Right lung (tissue), 5 donors: ENCODE data around the gene SPTBN1. TPM values are rescaled to one million over a fixed set of nuclear protein-coding genes. Genes with fewer than 3 reads are reported as not detected.

Experiments
- DNase-seq, 2 donors: peaks; one replicate each; pipeline ENCODE4 v3.0.0-alpha.2; 2013
- polyA plus RNA-seq, 5 donors: library from polyadenylated mRNA; unstranded; fragments of 120-200 nt; gene quantifications; one replicate each; pipeline versions ENCODE4 v1.2.1 to v1.2.3, GENCODE V29; 2013; ENCODE audit warnings: inconsistent platforms in 1 of 5, low replicate concordance in 1 of 5; ENCODE audit not compliant: insufficient read length in 5 of 5, insufficient read depth in 1 of 5

Gene SPTBN1
- polyA plus RNA-seq, 5 donors, result 413 to 552 (median 522) TPM

DNA sequence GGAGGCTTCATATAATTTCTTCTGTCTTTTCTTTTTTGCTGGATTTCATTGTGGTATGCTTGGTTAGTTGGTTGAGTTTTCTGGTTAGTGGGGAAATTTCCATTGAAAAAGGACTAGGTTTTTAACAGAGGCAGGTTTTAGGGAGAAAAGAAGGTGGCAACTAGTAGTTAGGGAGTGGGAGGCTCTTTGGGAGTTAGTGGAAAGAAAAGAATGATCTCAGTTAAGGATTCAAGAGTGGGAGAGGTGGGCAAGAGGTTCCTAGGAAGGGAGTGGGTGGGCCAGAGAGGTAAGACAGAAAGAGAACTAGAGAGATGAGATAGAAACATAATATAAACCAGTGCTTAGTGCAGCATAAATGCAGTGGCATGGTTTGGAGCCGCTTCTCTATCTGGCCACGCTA, 96.9 kb downstream of the SPTBN1 start:
- DNase-seq, result no peak

DNA sequence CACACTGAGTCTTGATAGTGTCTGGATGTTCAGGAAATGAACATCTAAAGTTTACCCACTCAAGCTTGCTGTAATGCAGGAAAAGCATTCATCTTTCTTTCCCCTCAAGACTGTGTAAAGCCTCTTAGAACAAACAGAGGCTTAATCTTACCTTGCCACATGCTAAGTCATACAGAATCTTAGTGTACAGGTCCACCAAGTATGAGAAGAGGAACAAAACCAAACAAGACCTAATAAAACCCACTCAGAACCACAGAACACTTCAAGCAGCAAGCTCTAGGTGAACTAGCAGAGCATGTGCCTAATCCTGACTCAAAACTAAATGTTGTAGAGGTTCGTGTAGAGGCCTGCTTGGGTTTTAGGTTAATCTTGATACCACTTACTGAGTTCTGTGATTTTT, 97.6 kb downstream of the SPTBN1 start:
- DNase-seq, result no peak

DNA sequence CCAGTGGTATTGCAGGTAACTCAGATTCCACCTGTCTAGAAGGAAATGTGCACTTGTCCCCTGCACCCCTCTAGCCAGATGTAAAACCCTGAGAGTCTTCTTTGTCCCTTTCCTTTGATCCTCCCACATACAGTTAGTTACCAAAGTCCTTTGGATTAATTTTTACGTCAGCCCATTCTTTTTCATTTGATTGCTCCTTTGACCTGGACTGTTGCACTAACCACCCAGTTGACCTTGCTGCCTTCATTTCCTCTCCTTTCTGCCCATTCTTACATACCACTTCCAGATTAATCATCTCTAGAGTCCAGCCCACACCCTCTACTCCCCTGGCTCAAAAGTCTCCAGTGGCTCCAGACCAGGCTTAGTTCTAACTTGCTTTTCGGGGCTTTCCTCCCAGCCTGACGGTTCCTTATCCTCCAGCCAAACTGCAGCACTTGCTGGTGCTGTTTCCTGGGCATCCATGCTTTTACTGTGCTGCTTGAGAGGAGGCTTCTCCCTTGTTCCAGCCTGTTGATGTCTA, 99.3 kb downstream of the SPTBN1 start:
- DNase-seq, result no peak

DNA sequence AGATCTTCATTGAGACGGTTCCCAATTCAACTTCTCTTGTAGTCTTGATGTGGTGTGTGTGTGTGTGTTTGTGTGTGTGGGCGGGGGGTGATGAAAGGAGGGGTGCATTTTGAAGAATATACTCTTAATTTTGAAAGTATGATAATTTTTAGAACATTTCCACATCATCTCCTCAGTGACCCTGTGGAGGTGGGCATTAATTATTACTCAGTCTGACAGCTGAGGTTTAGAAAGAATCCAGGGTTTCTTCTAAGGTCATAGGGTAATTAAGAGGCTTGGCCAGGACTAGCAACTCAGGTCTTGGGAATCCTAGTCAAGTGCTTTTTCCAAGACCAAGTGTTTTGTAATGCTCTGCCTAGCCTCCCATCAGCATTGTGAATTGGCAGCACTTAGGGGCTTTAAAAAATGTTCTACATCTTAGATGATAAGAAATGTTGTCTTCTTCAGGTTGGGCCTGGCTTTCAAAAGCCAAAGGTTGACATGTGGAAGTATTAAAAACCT, 100.5 kb downstream of the SPTBN1 start:
- DNase-seq, result no peak

DNA sequence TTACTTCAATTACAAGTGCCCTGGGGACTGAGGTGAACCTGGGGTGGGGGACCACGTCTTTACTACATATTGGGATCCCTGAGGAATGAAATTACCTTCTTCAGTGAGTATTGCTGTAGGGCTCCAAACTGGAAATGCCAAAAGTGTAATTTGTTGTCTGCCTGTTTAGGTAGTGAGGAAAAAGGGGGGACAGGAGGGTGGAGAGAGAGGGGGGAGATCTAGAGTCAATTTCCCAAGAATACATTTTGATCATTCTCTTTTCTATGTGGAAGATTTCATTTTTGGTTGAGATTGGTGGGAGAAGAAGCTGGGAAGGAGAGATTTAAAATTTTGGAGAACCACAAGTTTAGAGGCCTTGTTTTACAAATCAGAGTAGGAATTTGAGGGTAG, 101.1 kb downstream of the SPTBN1 start:
- no peak for DNase-seq

DNA sequence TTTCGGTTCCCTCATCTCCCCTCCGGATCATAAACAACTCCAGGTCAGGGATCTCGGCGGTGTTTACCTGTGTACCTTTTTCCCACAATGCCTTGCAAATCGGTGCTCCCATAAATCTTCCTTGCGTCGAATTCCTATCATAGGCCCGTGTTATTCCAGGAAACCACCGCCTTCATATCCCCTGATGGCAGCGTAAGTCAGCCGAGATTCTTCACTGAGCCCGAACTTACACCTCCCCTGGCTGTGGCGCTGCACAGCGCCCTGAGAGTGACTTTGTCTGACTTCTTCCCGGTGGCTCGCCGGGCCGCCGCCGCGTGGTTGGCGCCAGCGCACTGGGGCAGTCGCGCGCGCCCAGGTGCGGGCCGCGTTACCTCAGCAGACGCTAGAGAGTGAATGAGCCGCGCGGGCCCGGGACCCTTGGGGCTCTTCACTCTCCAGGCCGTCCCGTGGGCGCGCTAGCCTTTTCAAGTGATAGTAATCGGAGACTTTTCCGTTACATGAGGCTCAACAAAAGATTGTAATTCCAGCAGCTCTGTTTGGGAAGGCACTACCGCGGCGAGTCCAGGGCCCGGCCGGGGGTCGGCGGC, 101.6 kb downstream of the SPTBN1 start:
- DNase-seq, result peak; percentile 44 to 49

DNA sequence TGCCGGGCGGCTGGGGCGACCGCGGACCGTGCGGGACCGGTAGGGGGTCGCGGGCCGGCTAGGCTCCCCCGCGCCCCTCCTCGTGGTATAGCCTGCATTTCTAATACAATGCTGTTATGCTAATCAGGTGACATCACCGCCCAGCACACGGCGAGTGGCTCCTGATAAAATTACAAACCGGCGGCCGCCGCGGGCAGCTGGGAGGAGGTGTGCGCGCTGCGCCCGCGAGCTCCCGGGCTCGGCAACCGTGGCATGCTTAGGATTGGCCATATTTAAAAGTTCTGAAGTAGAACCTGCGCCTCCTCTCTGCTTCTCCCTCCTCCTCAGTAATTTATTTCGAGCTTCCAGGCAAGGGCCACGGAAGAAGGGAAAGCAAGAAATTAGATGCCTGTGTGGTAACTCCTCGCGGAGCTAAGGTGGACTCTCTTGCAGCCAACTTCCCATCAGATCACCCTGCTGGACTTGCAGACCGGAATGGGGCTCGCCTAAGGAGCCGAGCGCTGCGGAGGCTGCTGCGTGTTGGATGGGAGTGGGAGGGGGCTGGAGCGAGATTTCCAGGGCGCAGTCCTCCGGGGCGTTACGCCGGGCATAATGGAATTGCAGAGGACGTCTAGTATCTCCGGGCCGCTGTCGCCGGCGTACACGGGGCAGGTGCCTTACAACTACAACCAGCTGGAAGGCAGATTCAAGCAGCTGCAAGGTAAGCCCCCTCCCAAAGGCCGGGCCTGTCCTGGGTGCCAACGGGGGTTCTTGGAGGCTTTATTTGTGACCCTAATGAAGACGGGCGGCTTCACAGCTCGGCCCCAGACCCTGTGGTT, 102.3 kb downstream of the SPTBN1 start:
- peak; percentile 45 to 60 for DNase-seq

DNA sequence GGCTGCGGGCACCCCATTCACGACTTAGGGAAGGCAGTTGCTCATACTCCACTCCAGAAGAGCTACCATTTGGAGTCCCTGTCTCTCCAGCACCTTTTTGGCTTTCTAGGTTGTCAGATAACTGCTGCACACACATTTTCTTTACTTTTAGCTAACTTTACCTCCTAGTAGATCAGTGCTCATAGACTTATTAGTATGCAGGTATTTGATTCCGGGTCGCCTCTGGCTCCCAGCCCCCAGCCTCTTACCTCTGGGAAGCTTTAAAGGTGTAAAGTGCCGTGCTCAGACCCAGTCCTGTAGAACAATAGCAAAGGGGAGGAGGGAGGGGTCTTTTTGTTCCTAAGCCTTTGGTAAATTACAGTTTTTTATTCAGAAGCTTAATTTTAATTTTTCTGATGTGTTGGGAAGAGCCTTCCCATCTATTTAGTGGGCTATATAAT, 102.9 kb downstream of the SPTBN1 start:
- no peak for DNase-seq

DNA sequence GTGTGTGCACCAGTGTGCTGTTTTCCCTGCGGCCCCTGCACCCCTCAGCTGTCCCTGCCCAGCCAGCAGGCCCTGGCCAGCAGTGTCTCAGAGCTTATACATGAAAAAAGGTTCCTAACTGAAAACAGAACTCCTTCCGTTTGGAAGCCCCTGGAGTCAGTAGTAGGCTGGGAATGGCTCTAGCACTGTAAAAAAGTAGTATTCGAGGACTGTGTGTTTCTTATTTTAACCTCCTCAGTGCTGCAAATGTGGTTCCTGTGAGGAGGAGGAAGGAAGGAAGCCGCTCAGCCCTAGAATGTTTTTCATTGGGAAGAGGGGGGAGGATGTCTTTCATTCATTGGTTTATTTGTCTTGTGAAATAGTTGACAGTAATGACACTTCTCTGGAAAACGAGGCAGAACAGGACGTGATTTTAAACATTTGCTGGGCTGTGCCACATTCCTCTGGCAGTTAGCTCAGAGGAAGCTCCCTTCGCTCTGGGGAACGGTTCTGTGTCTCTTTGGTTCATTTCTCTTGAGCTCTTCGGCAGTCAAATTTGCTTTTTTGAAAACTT, 103.5 kb downstream of the SPTBN1 start:
- peak; percentile 78 to 79 for DNase-seq

DNA sequence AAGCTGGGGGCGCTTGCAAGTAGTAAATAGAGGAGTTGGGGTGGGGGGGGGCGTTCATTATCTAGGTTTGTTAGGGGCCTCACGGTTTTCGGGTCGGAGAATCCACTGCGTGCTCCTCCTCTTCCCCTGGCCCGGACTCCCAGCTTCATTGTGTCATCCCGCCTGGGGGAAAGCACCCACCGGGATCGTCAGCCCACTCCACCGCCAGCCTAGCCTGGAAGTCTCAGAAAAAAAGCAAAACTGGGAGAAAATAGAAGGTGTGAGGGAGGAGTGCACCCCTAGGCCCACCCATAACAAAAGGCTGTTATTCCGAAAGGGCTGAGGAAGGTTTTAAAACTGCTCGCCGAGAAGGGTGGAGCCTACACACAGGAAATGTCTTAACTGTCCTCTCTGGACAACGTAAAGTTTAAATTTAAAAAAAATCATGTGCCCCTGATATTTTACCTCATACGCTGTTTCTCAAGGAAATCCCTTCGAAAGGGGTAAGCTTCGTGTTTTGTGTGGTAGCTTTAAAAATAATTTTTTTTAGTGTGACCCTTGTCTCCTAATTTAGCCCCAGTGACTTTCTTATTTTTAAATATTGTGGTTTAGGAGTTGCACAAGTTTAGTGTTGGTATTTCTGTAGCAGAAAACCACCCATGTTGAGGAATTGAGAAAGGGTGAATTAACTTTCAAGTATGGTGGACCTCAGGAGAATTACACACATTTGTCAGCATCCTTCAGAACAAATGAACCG, 104.2 kb downstream of the SPTBN1 start:
- peak; percentile 42 to 45 for DNase-seq

DNA sequence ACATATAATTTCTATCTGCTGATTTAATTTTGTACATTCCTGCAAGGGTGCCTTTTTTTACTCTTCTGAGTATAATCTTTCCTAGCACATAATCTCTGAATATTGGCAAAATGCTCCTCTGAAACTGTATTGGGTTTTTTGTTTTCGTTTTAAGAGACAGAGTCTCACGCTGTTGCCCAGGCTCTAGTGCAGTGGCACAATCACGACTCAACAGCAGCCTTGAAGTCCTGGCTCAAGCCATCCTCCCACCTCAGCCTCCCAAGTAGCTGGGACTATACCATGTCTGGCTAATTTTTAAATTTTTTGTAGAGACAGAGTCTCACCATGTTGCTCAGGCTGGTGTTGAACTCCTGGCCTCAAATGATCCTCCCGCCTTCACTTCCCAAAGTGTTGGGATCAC, 104.9 kb downstream of the SPTBN1 start:
- DNase-seq, result no peak

DNA sequence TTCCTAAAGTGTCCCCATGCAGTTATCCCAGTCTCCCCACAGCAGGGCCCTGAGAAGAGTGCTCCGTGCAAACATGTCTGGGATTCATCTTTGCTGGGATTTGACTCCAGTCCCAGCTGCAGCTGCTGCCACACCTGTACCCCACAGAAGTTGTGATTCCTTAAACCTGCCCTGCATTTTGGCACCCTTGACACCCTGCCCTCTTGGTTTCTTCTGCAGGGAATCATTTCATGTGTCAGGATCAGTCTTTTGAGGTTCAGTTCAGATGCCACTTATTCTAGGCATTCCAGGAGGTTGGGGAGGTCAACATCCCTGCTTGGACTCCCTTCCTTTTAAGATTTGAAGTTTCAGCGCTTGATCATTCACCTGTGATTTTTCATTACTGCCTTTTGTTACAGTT, 108.3 kb downstream of the SPTBN1 start:
- DNase-seq, result no peak

DNA sequence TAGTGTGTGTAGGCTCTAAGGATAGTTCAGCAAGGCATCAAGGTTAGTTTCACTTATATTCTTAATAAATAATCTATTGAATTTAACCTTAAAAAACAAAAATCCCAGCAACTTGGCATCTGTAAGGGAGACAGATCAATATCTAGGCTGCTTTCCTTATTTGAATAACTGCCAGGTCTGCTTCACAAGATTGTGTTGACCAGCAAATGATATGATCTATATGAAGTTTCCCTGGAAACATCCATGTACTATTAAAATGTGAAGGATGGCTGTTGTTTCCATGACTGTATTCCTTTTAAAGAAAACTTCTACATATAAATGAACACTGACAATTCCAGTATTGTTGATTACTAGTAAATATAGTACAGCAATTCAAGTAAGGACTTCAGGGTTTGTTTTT, 109.4 kb downstream of the SPTBN1 start:
- no peak for DNase-seq

DNA sequence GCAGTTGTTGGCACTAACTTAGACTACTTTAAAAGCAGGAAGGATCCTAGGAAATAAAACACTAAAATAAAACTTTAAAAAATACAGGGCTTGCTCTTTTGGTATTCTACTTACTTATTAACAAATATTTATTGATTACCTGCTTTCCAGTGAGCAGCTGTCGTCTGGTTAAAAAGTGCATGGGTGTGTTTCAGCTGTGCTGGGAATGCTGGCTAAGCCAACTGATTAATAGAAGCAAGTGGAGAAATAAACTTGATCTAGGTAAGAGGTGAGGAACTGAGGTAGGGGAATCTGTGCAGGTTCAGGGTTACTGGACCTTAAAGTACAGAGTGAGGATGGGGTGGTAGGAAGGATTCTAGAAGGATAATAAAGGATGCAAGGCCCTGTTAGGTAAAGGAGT, 110.8 kb downstream of the SPTBN1 start:
- DNase-seq, result no peak

DNA sequence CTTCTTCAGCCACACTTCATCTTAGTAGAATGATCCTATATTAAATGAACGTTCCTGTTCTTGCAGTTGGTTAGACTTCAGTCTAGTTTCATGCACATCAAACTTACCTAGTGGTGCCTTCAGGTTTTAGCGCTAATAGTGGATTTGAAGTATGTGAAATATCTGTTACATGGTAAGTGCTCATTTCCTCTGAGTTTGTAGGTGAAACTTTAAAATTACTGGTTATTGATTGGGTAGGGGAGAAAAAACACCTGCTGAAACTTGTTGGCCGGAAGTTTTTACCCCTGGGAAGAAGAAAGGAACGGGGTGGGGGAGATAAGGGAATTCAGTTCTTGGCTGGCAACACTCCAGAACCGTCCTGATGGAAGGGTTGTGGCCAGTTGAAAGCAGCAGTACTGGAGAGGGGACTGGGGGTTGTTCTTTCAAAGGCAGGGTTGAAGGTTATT, 112.8 kb downstream of the SPTBN1 start:
- DNase-seq, result no peak

DNA sequence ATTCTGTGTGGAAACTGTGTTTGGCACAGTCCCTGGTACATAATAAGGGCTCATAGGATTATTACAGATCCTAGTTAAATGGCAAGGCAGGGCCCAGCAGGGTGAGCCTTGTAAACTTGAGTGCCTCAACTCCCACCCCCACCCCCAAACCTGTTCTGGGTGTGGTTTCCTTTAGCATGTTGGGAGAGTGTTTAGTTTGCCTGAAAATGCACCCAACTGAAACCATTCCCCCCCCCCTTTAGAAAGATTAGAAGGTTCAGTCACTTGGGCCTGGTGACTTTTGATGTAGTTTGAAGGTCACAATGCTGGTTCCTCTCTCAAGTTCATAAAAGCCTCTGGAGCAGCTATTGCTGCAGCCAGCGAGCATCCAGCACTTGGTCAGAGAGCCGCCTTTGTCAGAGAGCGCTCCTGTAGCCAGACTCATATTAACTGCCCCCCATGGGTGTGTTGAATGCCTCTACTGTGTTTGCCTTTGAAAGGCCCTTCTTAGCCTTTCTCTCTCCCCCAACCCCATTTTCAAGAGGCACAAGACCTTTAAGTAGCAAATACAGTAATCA, 113.7 kb downstream of the SPTBN1 start:
- no peak for DNase-seq

DNA sequence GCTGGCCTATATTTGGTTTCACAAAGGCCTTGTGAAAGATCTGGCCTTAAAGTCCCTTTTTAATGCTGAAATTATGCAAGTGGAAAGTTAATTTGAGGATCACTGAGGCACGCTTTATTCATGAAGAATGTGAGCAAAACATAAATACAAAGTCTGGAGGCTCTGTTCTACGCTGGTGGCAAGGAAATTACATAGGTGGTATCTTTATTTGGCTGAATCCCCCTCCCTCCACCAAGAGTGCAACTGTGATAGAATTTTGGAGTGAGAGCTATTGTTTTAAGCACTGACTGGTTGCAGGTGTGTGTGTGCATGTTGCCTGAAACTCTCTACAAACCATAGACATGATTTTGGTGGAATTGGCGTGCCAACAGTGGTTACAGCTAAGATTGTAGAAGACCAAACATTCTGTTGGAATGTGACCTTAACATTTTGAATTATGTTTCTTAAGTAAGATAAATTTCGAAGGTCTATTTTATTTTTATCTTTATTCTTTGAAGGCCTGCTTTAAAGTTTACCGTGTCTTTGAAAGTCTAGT, 114.3 kb downstream of the SPTBN1 start:
- DNase-seq, result no peak

DNA sequence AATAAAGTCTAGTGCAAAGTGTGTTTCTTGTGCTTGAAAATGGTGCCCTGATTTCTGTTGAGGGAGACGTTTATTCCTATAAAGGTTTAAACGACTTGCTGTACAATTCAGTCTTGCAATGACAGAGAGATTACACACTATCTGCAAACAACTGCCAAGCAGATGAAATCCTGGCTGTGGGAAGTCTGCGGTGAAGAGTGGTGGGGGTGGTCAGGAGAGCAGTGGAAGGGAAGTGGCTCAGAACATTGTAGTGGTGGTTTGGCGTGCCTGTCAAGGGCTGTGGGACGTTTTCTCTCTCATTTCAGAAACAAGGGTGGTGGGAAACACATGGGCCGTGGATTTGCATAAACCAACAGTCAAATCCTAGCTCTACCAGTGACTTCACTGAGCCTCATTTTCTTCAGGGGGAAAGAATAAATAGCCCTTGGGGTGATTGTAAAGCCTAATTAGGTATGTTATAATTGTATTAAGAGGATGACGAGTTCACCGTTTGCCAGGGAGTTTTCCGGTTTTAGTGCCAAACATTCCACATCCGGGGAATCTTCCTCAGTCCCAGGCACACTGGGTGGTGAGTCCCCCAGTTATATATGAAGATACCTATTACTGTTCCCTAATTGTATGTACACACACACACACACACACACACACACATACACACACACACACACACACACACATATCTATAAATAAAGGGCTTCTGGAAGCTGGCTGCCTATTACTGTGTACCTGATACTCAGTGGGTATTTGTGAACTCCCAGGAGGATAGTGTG, 115.0 kb downstream of the SPTBN1 start:
- no peak for DNase-seq

DNA sequence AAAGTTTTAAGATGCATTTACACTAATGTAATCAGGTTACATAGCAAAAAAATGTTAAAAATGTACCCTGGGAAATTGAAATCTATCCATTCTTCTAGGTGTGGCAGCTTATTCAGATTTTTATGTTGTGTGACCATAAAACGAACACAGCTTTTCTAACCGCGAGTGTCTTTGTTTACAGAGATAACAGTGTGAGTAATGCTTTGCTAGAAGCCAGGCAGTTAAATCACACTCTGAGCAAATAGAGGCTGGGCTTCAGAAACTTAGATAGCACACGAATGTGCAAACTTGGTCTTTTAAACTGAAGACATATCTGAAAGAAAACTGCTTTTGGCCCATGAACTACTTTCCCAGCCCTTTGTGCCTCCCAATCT, 116.1 kb downstream of the SPTBN1 start:
- DNase-seq, result no peak

DNA sequence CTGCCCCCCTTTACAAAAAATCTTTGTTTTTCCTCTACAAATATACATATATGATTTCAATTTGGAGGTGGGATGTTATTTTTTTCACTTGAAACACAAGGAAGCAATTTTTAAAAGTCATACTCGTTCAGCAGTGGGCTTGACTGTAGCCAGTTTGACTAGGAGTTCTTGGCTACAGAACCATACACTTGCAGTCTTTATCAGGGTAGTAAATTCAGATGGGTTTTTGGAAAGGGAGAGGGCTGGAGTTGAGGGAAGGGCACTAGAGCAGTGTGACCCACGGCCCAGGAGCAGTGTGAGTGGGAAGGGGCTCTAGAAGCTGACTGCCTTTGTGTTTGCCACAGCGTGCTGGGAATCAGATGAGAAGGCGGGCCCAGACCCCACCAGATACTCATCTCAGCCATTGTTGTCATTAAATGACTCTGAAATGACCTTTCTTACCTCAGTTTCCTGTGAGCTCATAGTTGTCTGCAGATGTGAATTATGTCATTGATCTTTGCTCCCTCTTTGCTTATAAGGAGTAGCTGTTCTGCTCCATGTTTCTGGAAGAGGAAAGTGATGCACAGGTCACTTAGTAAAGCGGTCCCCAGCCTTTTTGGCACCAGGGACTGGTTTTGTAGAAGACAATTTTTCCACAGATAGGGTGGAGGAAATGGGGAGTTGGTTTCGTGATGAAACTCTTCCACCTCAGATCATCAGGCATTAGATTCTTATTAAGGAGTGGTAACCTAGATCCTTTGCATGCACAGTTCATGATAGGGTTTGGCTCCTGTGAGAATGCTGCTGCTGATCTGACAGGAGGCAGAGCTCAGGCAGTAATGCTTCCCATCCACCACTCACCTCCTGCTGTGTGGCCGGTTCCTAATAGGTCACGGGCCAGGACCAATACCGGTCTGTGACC, 116.8 kb downstream of the SPTBN1 start:
- no peak for DNase-seq
